NCI-H526 (cell line): Measurements from ENCODE around the gene DPF3.

Source experiments
- DNase-seq, 2 experiments: peaks; one replicate each; lab custom pipeline; 2025; lab: John Stamatoyannopoulos, UW

Gene DPF3

DNA sequence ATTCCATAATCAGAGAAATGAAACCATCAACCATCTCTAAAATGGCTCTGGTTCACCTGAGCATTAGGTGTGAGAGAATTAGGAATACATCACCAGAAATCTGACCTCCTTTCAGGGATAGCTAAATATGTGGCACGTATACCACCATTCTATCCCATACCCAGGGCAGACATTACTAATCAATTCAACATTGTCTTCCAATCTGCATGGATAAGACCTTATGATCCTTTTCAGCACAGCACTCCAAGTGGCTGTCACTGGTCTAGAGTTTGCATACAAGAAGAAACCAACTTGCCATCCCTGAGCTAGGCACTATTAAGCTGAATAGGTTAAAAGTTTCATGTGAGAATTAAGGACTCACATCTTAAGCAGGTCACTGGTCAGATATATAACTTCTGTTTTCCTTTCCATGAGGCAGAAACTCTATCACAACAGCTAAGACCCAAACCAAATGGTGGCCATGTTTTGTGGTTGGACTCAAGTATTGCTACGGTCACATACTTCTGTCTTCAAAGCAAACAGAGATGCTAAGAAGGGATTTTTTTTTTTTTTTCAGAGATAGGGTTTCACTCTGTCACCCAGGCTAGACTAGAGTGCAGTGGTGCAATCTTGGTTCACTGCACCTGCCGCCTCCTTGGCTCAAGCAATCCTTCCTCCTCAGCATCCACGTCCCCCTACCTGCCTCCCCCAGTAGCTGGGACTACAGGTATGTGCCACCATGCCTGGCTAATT lies 249.0 kb downstream of the DPF3 start:
- no peak for DNase-seq

DNA sequence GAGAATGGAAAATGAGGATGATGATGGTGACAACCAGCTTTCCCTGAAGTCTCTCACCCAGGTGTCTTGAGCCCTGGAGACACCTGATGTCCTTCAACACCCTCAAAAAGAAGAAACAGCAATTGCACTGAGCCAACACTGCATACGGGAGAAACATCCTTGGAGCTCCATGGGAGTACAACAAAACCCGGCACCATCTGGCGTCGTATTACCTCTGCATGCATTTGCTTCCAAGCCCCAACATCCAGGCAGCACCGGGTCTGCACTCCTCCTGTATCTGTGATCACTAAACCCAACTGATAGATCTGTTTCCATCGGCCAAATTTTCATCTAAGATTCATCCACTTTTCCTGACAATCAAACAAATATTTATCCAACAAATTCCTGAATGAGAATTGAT lies 249.9 kb downstream of the DPF3 start:
- no peak for DNase-seq

GRCh38 chr14:72643317-72643801 lies 250.5 kb downstream of the DPF3 start:
- DNase-seq: no peak

GRCh38 chr14:72640911-72641485 lies 252.9 kb downstream of the DPF3 start:
- no peak for DNase-seq

- DNase-seq: no peak
These were observed 255.9 kb downstream of the DPF3 start for GRCh38 chr14:72638021-72638420.

DNA sequence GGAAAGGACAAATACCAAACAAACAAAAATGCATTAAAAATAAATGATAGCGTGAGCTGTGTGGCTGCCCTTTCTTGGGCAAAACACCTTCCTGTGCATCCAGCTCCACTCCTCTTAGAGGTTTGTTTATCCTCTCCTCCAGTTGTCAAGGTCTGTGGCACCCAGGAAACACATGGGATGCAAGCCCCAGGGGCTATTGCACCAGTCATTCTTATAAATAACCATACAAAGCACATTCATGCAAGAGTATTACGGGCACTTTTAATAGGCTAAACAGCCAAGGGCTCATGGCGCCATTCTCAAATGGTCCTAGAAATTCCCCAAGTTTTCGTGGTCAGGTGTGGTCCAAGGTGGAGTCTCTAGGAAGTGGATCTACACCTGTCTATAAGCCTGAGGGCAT lies 257.0 kb downstream of the DPF3 start:
- no peak for DNase-seq

GRCh38 chr14:72636094-72636493 lies 257.8 kb downstream of the DPF3 start:
- no peak for DNase-seq

DNA sequence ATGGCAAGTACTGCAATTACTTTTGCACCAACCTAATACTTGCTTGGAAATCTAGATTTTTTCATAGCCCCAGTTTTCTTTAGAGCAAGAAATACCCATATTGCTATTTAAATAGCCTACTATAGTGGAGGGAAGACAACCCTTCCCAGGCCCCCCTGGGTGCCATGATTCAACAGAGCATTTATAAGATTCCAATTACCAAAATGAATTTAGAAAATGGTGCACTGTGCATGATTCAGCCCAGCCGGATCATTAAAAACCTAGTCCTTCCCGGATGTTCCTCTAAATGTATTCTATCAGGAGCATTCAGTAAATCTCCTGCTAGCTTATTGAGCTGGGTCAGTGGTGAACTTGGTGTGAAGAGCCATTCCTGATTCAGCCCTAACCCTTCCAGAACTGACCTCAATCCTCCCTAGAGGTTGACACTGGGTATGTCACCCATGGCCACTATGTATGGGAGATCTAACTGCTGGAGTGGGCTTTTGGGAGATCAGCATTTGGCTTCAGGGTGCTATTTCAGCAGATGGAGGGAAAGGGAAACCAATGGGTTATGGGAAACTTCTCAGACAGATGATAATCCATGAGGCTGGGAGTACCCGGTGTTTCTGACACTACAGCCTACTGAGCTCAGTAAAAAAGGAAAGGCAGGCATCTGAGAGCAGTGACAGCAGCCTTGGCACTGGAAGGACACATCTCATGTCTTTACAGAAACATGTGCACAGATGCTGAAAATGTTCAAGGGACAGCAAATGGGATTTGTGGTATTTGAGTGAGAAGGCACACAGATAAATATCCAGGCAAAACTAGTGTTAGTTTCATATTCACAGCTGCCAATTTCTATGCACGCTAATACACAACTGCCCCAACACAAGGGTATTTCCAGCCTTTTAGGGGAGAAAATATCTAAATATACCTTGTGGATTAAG lies 258.9 kb downstream of the DPF3 start:
- DNase-seq: no peak

DNA sequence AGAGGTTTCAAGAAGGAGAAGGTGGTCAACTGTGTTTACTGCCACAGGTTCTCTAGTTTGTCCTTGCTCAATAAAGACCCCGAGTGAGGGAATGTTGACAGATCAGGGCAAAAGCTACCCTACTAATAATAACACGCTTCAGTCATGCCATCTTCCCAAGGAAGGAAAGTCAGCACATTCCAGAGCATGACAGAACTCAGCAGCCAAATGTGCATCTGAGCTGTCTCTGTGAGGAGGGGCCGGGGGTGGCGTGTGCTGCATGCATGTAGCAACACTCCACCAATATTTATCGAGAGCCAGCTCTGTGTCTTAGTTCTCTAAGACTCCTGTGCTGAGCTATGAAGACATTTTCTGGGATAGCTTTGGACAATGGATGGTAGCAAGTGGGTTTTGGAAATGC lies 260.4 kb downstream of the DPF3 start:
- DNase-seq: no peak

GRCh38 chr14:72632727-72633126 lies 261.2 kb downstream of the DPF3 start:
- no peak for DNase-seq

GRCh38 chr14:72631401-72631800 lies 262.5 kb downstream of the DPF3 start:
- DNase-seq: no peak

- DNase-seq: no peak
These were observed 263.5 kb downstream of the DPF3 start for GRCh38 chr14:72630374-72630773.

- no peak for DNase-seq
These were observed 264.4 kb downstream of the DPF3 start for GRCh38 chr14:72629534-72629933.

DNA sequence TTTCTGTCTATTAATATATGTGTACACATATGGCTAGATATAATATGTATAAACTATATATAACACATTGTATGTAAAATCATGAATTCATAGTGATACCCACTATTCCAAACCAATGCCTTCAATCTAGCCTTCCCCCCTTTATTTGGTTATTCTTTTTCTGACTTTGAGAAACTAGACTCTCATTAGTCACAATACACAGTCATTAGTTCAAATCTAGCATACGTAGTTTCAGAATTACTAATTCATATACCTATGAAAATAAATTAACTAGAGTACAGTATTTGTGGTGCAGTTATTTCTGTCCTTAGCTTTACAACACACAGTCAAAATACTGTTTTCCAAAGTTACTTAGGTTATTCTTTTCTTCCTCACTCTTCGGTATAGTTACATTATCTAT lies 268.2 kb downstream of the DPF3 start:
- no peak for DNase-seq

GRCh38 chr14:72621387-72622065 lies 272.4 kb downstream of the DPF3 start:
- DNase-seq: no peak

DNA sequence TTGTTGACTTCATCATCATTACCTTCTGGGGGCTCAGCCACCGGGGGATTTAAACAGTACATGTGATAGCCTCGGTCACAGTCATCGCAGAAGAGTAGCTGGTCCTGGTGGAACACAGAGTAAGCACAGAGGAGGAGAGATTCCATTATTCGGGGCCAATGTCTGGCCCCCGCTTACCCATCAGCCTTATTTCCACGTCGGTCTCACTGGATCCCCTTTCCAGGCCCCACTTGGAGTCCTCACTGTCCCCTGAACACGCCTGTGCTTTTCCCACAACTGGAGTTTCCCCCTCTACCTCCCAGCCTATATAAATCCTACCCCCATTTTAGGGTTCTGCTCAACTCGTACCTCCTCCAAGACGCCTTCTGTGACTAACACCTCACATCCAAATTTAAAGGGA lies 274.0 kb downstream of the DPF3 start:
- no peak for DNase-seq

DNA sequence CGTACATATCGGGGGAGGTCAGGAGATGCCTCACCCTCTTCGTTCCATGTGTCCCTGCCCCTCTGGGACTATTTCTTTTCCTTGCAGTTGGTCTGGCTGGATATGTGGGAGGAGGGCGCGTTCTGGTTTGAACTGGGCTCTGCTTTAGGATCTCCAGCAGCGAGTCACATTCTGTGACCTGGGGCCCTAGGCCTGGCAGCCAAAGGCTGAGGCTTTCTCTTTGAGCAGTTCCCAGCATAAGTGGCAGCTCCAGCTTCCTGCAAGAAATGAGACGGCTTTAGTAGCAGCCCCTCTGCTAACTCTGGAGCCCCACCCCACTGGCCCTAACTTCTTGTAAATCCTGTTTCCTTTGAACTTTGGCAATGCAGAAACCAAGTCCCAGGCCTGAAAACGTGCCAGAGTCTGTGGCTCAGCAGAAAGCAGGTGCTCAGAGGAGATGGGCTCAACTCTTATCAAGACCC lies 274.8 kb downstream of the DPF3 start:
- DNase-seq: no peak

GRCh38 chr14:72618424-72618823 lies 275.5 kb downstream of the DPF3 start:
- no peak for DNase-seq

- no peak for DNase-seq
These were observed 276.4 kb downstream of the DPF3 start for GRCh38 chr14:72617391-72618031.

GRCh38 chr14:72616811-72617210 lies 277.1 kb downstream of the DPF3 start:
- no peak for DNase-seq

DNA sequence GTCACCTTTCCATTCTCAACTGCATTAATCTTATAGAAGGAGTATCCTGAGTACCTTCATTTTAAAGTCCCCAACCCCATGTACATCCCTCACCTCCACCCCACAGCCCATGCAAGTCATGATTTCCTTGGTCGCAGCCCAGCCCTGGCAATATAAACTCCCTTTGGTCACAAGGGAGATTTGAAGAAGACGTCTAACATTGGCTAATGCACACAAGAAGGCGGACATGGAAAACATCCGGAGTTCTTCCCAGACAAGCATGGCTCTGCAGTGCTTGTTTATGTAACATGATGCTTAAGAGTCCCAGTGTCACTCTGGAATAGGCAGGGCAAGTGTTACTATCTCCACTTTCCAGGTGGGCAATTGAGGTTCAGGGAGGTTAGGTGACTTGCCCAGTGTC lies 277.6 kb downstream of the DPF3 start:
- no peak for DNase-seq
